ENCODE measurements around the gene SP9. TPM values are rescaled to one million over a fixed set of nuclear protein-coding genes. Genes with fewer than 3 reads are reported as not detected.

Gene SP9
- total RNA-seq, 1 experiment from 2014 or later, result not detected

- TF ChIP-seq EZH2 (IDR thresholded peaks at IDR 0.05; ENCODE audit: low read depth) (no peak), CTCF (conservative IDR thresholded peaks at IDR 0.05) (no peak)
- no peaks in the 10 kb centered on the region; the same call in 1 of the 2 replicates for H3K9me3 ChIP-seq (ENCODE audit: insufficient read depth, low read depth)
- intact Hi-C loops (cut with micrococcal nuclease; ENCODE audit: unreplicated experiment), result no loop called here
- no peak overlapping the region for H3K4me3 ChIP-seq
- H3K4me1 ChIP-seq (replicated peaks; ENCODE audit: insufficient read depth), result no peaks in the 10 kb centered on the region
- no peak overlapping the region for H3K27ac ChIP-seq
- H4K20me1 ChIP-seq (ENCODE audit: insufficient read depth), result no peaks in the 10 kb centered on the region
- POLR2A ChIA-PET (ENCODE audit: unreplicated experiment), result no interaction called here
- no peak for DNase-seq
- no TSS peak for BruUV-seq (replicated peaks)
- H3K36me3 ChIP-seq (ENCODE audit: low read depth), result no peaks in the 10 kb centered on the region
- no peaks in the 10 kb centered on the region; the same call in 1 of the 2 replicates for H3F3A ChIP-seq (ENCODE audit: insufficient read depth, low read depth)
- H3K4me2 ChIP-seq, result no peak overlapping the region
- peaks cover 34% of the 10 kb centered on the region for H3K27me3 ChIP-seq (ENCODE audit: insufficient read depth, low read depth)
- H3K79me2 ChIP-seq (ENCODE audit: low read depth), result no peaks in the 10 kb centered on the region
- no peak overlapping the region for H2AFZ ChIP-seq
- CTCF ChIA-PET, result no interaction called here
- no peaks in the 10 kb centered on the region for H3K9me2 ChIP-seq (ENCODE audit: insufficient read depth)
Observed at GRCh38 chr2:174326161-174327020, 8.4 kb upstream of the SP9 start.

GRCh38 chr2:174327021-174327840, 7.5 kb upstream of the SP9 start:
- intact Hi-C loops (cut with micrococcal nuclease; ENCODE audit: unreplicated experiment), result no loop called here
- Histone ChIP-seq H3K27ac (no peak overlapping the region), H3K79me2 (ENCODE audit: low read depth) (no peaks in the 10 kb centered on the region), H3K4me2 (no peak overlapping the region), H3K27me3 (ENCODE audit: insufficient read depth, low read depth) (peaks cover 38% of the 10 kb centered on the region), H3K9me3 (ENCODE audit: insufficient read depth, low read depth) (no peaks in the 10 kb centered on the region; the same call in 1 of the 2 replicates), H4K20me1 (ENCODE audit: insufficient read depth) (no peaks in the 10 kb centered on the region), H3K4me3 (no peak overlapping the region), H3K36me3 (ENCODE audit: low read depth) (no peaks in the 10 kb centered on the region), H3F3A (ENCODE audit: insufficient read depth, low read depth) (no peaks in the 10 kb centered on the region; the same call in 1 of the 2 replicates), H3K9me2 (ENCODE audit: insufficient read depth) (no peaks in the 10 kb centered on the region), H3K4me1 (replicated peaks; ENCODE audit: insufficient read depth) (no peaks in the 10 kb centered on the region), H2AFZ (no peak overlapping the region)
- BruUV-seq (replicated peaks), result no TSS peak
- no peak for DNase-seq
- ChIA-PET POLR2A (ENCODE audit: unreplicated experiment) (no interaction called here), CTCF (no interaction called here)
- no peak for TF ChIP-seq CTCF (conservative IDR thresholded peaks at IDR 0.05)
- no peak for TF ChIP-seq EZH2 (IDR thresholded peaks at IDR 0.05; ENCODE audit: low read depth)

GRCh38 chr2:174327841-174328113, 7.0 kb upstream of the SP9 start:
- no peaks in the 10 kb centered on the region; the same call in 1 of the 2 replicates for H3K9me3 ChIP-seq (ENCODE audit: insufficient read depth, low read depth)
- no peak overlapping the region for H3K27ac ChIP-seq
- no peaks in the 10 kb centered on the region for H3K79me2 ChIP-seq (ENCODE audit: low read depth)
- no peaks in the 10 kb centered on the region for H4K20me1 ChIP-seq (ENCODE audit: insufficient read depth)
- no TSS peak for BruUV-seq (replicated peaks)
- no peak overlapping the region for H3K4me2 ChIP-seq
- ChIA-PET POLR2A (ENCODE audit: unreplicated experiment) (no interaction called here), CTCF (no interaction called here)
- peaks cover 38% of the 10 kb centered on the region for H3K27me3 ChIP-seq (ENCODE audit: insufficient read depth, low read depth)
- no peak for TF ChIP-seq EZH2 (IDR thresholded peaks at IDR 0.05; ENCODE audit: low read depth)
- no peak for TF ChIP-seq CTCF (conservative IDR thresholded peaks at IDR 0.05)
- H3K4me3 ChIP-seq, result no peak overlapping the region
- H3K9me2 ChIP-seq (ENCODE audit: insufficient read depth), result no peaks in the 10 kb centered on the region
- no peaks in the 10 kb centered on the region; the same call in 1 of the 2 replicates for H3F3A ChIP-seq (ENCODE audit: insufficient read depth, low read depth)
- no peaks in the 10 kb centered on the region for H3K36me3 ChIP-seq (ENCODE audit: low read depth)
- intact Hi-C loops (cut with micrococcal nuclease; ENCODE audit: unreplicated experiment), result no loop called here
- H2AFZ ChIP-seq, result no peak overlapping the region
- no peak for DNase-seq
- H3K4me1 ChIP-seq (replicated peaks; ENCODE audit: insufficient read depth), result no peaks in the 10 kb centered on the region

Measured in PC-9 (cell line).